PC-3 (cell line): Measurements from ENCODE around the gene GRXCR1.

Experiments
- CTCF ChIP-seq: fragments of 300-600 bp; sonication (generic); conservative IDR thresholded peaks from 2 replicates; pipeline ENCODE4 v1.5.1; 2017; ENCODE audit warnings: antibody characterized with exemption, low read depth, mild to moderate bottlenecking, low read length
- EZH2 ChIP-seq: fragments of 300-600 bp; sonication (generic); IDR thresholded peaks from one replicate; pipeline ENCODE4 v1.6.1; 2017; ENCODE audit warnings: antibody characterized with exemption, mild to moderate bottlenecking, low read length; ENCODE audit not compliant: unreplicated experiment

GRCh38 chr4:42871261-42871660 is 21.3 kb upstream of the GRXCR1 start:
- TF ChIP-seq CTCF: no peak
- TF ChIP-seq EZH2: no peak
